HG03139 (cell line): ENCODE data around the gene GLI1.

ENCODE experiments used
- ATAC-seq: cut with Tn5 transposase; IDR thresholded peaks from one replicate; pipeline ENCODE4 v1.9.1; 2021; ENCODE audit not compliant: unreplicated experiment

The GLI1 gene

DNA sequence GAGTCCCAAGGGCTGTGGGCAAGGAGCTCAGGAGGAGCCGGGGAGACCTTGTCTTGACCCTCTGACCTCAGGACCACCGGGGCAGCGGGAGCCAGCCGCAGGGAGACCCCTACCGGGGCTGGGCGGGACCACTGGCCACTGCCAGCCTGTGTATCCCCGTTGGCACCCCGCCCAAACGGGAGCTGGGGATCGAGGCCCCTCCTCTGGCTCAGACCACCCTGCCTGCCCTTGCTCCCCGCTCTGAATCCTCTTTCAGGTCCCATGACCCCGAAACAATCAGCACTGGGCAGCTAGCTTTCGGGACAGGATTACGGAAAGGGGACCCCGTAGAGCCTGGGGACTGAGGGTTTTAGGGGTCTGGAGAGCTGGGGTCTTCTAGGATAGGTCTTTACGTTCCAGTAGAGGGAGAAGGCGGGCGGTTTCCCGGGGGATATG, 1.3 kb downstream of the GLI1 start:
- ATAC-seq = no peak

DNA sequence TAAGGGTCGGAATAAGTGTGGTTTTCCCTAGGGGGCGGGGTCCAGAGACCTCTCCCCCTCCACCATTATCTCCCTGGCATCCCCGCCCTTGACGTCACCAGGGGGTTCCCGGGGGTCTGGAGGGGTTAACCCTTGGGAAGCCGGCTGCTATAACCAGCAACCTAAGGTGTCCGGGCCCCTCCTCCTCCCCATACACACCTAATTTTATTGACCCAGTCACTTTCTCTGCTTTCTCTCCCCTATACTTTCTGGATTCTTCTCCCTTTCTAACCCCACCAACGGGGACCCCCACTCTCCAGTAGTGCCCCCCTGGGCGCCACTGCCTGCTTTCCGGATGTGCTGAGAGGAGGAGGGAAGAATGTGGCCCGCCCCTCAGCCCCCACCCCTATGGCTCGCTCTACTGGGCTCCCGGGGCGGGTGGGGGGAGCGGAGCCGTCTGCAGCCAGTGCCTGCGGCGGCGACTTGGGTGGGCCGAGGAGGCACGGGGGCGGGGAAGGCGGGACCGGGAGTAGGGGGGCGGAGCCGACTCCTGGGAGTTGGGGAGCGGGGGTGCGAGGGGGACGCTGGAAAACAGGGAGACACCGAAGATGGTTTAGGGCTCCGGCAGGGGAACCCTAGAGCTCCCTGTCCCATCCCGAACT, 1.8 kb downstream of the GLI1 start:
- no peak for ATAC-seq

DNA sequence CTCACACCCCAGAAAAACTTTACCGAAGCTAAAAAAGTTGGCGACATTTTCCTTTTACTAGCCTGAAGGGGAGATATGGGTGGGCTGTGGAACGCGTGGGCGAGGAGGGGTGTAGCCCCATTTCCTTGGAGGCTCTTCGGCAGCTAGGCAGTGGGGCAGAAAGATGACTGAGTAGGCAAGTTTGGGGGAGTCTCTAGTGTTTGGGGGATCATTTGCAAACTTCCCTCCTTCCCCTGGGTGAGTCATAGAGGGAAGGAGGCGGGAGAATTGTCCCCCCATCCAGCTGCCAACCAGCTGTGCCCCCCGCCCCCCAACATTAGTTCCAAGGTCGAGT, 2.3 kb downstream of the GLI1 start:
- no peak for ATAC-seq

DNA sequence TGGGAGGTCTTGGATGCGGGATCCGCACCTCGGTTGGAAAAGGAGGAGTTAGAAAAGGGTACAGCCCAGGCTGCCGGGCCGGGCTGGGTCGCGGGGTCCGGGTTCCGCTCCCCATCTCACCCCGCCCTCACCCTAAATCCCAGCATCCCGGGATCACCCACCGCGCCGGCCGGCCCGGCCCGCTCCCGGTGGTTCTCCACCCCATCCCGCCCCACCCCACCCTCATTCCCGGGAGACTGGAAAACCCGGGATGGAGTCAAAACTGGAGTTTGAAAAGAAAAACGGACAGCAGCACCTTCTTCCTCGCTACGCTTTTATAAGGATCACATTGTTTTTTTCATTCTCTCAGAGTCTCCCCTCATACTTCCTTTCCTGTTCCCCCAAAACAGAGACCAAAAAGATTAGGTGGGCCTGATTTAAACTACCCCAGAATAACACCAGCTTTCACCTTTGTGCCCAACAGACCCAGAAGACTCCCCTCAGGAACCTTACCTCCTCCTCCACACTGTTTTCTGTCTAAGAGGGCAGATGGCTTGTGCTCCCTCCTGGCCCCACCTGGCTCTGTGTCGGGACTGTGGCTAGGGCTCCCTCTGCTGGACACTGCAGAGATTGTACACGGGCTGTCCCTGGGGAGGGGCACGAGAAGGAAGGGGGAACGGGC, 2.8 kb downstream of the GLI1 start:
- ATAC-seq = peak; percentile 47

DNA sequence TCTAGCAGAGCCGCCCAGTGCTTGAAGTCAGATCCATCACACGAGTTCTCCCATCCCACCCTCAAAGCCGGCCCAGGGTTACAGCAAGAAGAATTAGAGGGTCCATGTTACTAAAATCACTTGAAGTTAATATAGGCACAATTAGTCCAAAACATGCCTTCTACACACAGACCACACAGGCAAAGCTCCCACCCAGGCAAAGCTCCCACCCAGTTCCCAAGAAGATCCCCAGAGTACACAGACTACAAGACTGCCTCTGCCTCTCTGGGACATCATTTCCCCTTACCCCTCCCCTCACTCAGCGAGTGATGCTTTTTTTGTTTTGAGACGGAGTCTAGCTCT, 3.3 kb downstream of the GLI1 start:
- ATAC-seq = no peak

DNA sequence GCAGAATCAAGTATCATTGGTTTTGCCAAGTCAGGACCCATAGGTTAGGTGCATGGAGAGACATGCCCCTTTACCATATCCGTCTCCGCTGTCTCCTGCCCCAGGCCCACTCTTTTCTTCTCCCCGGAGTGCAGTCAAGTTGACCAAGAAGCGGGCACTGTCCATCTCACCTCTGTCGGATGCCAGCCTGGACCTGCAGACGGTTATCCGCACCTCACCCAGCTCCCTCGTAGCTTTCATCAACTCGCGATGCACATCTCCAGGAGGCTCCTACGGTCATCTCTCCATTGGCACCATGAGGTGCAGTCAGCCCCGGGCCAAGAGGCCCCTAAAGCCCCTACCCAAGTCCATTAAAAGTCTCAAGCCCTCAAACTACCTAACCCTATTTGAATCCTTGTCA, 5.0 kb downstream of the GLI1 start:
- ATAC-seq = no peak

DNA sequence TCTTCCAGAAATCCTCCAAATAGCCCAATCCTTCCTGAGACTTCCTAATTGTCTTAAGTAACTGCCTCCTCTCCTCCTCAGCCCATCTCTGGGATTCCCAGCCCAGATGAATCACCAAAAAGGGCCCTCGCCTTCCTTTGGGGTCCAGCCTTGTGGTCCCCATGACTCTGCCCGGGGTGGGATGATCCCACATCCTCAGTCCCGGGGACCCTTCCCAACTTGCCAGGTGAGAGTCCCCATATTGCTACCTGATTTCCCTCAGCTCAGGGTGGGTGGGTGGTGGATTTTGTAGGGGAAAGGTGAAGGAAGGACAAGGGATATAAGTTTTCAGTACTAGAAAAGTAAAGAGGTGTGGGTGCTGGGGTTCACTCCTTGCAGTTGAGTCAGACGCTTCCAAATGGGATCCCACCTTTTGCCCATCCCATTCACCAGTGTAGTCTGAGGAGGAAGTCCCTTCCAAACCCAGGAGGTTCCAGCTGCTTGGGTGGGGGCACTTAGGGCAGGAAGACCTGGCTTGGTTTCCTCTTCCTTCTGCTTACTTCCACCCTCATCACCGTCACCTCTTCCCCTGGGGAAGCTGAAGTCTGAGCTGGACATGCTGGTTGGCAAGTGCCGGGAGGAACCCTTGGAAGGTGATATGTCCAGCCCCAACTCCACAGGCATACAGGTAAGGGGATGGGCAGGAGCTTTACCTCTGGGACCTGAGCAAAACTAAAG, 5.6 kb downstream of the GLI1 start:
- no peak for ATAC-seq

DNA sequence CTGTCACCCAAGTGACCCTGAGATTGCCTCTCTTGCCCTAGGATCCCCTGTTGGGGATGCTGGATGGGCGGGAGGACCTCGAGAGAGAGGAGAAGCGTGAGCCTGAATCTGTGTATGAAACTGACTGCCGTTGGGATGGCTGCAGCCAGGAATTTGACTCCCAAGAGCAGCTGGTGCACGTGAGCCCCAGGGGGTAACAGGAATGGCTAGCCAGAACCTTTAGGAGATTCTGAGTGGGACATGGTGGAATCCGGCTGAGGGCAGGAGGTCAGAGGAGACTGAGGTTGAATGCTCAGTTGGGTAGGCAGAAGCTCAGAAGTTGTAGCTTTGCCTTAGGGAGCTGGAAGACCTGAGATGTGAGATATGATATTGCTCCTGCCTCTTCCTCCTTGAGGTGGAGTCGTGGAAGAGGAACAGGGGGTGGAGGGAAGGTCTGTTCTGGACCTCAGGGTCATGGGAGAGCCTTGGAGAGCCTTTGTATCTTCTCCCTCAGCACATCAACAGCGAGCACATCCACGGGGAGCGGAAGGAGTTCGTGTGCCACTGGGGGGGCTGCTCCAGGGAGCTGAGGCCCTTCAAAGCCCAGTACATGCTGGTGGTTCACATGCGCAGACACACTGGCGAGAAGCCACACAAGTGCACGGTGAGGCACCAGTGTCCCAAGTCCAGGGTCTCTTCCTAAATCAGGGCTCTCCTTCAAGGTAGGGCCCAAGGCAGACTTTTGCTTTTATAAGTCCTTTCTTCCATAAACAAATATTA, 6.3 kb downstream of the GLI1 start:
- ATAC-seq = no peak

DNA sequence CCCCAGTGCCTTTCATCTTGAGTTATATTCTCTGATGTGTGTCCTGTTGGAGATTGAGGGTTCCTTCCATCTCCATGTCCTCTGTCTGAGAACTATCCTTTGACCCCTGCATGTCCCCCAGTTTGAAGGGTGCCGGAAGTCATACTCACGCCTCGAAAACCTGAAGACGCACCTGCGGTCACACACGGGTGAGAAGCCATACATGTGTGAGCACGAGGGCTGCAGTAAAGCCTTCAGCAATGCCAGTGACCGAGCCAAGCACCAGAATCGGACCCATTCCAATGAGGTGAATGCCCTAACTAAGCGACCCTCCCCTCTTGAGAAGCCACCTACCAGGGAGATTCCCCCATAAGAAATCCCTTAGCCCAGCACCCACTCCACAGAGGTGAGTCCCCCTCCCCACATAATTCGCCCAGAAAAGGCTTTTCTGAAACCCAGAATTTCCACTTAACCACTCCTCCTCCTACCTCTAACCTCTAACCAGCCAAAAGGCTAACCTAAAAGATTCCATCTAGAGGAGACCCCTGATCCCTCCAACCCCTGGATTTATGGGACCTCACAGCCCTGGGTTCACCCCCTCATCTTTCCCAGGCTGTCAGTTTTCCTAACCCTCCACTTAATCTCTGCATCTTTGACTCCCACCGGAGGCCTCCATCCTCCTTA, 7.8 kb downstream of the GLI1 start:
- no peak for ATAC-seq

DNA sequence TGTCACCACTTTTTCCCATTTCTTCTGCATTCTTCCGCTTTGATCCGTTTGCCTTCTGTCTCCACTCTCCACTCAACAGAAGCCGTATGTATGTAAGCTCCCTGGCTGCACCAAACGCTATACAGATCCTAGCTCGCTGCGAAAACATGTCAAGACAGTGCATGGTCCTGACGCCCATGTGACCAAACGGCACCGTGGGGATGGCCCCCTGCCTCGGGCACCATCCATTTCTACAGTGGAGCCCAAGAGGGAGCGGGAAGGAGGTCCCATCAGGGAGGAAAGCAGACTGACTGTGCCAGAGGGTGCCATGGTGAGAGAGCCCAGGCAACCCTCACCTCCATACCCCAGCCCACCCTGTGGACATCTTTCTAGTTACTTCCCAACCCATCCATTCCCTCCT, 8.3 kb downstream of the GLI1 start:
- ATAC-seq = no peak

DNA sequence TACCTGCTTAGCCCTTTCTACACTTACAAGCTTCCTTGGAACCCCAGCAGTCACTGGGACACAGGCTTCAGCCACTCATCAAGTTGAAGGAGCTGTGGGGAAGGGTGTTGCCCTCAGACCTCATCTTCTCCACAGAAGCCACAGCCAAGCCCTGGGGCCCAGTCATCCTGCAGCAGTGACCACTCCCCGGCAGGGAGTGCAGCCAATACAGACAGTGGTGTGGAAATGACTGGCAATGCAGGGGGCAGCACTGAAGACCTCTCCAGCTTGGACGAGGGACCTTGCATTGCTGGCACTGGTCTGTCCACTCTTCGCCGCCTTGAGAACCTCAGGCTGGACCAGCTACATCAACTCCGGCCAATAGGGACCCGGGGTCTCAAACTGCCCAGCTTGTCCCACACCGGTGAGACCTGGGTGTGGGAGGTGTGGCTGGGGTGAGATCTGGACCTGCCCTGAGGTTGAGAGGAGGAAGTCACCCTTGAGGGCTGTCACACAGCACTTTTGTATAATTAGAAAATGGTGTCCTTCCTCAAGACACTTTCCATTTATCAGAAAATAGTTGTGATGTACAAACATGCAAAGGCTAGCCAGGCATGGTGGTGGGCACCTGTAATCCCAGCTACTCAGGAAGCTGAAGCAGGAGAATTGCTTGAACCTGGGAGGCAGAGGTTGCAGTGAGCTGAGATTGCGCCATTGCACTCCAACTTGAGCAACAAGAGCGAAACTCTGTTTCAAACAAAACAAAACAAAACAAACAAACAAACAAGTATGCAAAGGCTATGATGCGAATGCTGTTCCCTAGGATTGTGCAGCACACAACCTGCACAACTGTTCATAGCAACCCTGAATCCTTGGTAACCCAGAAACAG, 9.9 kb downstream of the GLI1 start:
- ATAC-seq = no peak

DNA sequence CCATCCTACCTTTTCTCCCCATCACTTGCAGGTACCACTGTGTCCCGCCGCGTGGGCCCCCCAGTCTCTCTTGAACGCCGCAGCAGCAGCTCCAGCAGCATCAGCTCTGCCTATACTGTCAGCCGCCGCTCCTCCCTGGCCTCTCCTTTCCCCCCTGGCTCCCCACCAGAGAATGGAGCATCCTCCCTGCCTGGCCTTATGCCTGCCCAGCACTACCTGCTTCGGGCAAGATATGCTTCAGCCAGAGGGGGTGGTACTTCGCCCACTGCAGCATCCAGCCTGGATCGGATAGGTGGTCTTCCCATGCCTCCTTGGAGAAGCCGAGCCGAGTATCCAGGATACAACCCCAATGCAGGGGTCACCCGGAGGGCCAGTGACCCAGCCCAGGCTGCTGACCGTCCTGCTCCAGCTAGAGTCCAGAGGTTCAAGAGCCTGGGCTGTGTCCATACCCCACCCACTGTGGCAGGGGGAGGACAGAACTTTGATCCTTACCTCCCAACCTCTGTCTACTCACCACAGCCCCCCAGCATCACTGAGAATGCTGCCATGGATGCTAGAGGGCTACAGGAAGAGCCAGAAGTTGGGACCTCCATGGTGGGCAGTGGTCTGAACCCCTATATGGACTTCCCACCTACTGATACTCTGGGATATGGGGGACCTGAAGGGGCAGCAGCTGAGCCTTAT, 10.8 kb downstream of the GLI1 start:
- ATAC-seq = no peak

DNA sequence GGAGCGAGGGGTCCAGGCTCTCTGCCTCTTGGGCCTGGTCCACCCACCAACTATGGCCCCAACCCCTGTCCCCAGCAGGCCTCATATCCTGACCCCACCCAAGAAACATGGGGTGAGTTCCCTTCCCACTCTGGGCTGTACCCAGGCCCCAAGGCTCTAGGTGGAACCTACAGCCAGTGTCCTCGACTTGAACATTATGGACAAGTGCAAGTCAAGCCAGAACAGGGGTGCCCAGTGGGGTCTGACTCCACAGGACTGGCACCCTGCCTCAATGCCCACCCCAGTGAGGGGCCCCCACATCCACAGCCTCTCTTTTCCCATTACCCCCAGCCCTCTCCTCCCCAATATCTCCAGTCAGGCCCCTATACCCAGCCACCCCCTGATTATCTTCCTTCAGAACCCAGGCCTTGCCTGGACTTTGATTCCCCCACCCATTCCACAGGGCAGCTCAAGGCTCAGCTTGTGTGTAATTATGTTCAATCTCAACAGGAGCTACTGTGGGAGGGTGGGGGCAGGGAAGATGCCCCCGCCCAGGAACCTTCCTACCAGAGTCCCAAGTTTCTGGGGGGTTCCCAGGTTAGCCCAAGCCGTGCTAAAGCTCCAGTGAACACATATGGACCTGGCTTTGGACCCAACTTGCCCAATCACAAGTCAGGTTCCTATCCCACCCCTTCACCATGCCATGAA, 11.5 kb downstream of the GLI1 start:
- ATAC-seq = no peak

DNA sequence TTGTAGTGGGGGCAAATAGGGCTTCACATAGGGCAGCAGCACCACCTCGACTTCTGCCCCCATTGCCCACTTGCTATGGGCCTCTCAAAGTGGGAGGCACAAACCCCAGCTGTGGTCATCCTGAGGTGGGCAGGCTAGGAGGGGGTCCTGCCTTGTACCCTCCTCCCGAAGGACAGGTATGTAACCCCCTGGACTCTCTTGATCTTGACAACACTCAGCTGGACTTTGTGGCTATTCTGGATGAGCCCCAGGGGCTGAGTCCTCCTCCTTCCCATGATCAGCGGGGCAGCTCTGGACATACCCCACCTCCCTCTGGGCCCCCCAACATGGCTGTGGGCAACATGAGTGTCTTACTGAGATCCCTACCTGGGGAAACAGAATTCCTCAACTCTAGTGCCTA, 12.1 kb downstream of the GLI1 start:
- ATAC-seq = no peak

DNA sequence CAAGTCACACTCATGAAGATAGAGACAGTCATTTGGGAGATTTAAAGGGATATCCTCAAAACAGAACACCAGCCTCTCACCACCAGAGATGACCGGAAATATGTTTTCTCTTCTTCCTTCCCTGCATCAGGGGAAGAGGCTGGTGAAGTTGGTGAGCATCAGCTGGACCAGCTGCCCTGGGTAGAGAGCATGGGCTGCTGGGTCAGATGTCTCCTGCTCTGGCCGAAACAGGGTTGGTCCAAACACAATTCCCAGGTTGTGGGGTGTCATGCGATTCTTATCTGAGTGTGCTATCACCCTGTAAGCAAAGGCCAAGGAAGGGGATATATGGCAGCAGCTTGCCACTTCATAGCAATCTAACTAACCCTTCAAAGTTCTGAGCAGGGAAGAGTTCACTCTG, 12.8 kb downstream of the GLI1 start:
- no peak for ATAC-seq

DNA sequence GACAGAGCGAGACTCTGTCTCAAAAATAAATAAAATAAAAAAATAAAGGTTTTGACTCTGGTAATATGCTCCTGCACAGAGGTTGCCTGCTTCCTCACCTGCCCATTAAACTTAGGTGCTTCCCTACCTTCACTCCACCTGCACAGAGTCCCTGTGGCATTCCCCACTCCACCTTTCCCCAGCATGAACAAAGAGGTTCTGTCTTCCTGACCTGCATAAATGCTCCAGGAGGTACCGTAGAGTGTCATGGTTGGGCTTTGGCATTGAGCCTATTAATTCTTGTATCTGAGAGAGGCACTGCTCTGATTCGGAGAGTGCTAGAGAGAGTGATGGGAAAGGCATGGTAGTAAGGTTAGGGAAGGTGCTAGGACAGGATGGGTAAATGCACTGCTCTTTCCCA, 13.8 kb downstream of the GLI1 start:
- no peak for ATAC-seq

DNA sequence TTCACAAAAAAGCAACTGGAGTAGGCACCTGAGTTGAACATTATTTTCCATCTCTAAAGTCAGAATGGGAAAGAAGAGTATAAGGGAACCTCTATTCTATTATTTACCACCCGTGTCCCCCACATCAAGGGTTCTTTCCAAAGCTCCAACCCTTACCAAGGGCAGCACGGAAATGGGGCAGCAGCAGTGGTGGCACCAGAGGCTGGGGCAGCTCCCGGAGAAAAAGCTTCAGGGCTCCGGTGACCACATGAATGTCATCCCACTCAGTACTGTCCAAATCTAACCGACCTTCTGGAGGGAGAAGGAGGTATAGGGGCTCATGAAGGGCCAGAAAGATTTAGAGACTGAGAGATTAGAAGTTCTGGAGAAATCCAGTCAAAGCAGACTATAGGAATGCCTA, 14.3 kb downstream of the GLI1 start:
- no peak for ATAC-seq

DNA sequence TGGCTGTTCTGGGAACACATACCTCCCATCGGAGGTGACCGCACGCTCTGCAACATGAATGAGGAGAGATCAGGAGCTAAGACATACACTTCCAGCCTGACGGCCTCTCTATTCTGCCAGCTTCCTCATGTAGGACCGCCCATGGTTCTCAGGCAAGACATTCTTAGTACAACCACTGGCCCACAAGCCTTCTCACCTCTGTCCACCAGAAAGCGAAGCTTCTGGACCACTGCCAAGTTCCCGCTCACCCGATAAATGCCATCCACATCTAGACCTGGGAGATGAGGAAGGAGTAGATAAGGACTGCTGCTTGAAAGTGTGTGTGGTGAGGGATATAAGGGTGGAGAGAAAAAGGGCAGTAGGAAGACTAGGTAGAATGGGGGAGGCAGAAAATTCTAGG, 14.8 kb downstream of the GLI1 start:
- ATAC-seq = no peak

DNA sequence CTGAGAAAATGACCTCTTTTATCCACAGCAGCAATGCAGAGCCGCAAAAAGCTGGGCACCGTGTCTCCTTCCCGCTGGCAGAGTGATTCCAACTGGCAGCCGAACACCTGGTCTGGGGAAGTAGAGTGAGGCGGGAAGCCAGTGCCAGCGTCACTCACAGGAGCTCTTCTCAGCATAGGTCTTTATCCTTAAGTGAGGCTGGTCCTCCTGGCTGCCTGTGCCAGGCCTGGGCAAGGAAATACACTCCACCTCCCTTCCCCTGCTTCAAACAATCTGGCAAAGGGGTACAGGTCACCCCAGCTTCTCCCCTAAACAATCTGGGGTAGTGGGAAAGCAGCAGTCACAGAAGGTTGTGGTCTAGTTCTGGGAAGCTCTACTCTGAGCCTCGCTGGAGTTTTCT, 15.3 kb downstream of the GLI1 start:
- ATAC-seq = no peak
